ENCODE results near the gene RAB11FIP3. TPM values are rescaled to one million over a fixed set of nuclear protein-coding genes. Genes with fewer than 3 reads are reported as not detected.

The RAB11FIP3 gene, protein sequence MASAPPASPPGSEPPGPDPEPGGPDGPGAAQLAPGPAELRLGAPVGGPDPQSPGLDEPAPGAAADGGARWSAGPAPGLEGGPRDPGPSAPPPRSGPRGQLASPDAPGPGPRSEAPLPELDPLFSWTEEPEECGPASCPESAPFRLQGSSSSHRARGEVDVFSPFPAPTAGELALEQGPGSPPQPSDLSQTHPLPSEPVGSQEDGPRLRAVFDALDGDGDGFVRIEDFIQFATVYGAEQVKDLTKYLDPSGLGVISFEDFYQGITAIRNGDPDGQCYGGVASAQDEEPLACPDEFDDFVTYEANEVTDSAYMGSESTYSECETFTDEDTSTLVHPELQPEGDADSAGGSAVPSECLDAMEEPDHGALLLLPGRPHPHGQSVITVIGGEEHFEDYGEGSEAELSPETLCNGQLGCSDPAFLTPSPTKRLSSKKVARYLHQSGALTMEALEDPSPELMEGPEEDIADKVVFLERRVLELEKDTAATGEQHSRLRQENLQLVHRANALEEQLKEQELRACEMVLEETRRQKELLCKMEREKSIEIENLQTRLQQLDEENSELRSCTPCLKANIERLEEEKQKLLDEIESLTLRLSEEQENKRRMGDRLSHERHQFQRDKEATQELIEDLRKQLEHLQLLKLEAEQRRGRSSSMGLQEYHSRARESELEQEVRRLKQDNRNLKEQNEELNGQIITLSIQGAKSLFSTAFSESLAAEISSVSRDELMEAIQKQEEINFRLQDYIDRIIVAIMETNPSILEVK
- total RNA-seq: 6.5 and 24.7 TPM in 2 replicates

DNA sequence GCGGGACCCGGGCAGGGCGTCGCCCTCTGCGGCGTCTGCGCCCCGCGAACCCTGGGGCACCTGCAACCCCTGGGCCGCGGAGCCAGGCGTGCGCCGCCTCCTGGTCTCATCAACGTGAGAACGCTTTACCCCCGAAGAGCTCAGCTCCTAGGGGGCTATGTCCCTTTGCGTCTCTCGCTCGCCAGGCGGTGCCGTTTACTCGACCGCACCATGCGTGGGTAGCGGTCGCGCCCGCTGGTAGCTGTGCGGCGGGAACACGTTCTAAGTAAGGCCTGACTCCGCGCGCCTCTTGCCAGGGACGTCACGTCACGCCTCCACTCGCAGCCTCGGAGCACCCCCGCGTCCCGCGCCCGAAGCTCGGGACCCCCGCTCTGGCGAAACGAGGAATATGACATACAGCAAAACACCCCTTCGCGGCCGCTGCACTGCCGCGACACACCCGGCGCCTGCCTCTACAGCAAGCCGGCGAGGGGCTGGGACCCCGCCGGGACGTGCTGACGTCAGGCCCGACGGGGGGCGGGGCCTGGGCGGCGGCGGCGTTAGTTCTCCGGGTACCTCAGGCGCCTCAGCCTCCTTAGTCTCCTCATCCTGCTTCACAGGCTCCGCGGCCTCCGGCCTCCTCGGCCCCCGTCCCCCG lies at the start of gene RAB11FIP3:
RAB11FIP3 (plus strand) TSS at position 568 of the 637 bp plus-strand sequence. CDS start 358 bp downstream, outside the sequence.

GRCh38 chr16:381789-382717 lies 43.4 kb upstream of the RAB11FIP3 start, which contains the start of gene PGAP6:
PGAP6 (minus strand) TSS chr16:381978; CDS start chr16:381821, 157 bp downstream.

GRCh38 chr16:397135-397661 lies 28.3 kb upstream of the RAB11FIP3 start, which contains the start of gene NME4:
NME4 (plus strand) TSS chr16:397199; CDS start chr16:397223, 24 bp downstream.

DNA sequence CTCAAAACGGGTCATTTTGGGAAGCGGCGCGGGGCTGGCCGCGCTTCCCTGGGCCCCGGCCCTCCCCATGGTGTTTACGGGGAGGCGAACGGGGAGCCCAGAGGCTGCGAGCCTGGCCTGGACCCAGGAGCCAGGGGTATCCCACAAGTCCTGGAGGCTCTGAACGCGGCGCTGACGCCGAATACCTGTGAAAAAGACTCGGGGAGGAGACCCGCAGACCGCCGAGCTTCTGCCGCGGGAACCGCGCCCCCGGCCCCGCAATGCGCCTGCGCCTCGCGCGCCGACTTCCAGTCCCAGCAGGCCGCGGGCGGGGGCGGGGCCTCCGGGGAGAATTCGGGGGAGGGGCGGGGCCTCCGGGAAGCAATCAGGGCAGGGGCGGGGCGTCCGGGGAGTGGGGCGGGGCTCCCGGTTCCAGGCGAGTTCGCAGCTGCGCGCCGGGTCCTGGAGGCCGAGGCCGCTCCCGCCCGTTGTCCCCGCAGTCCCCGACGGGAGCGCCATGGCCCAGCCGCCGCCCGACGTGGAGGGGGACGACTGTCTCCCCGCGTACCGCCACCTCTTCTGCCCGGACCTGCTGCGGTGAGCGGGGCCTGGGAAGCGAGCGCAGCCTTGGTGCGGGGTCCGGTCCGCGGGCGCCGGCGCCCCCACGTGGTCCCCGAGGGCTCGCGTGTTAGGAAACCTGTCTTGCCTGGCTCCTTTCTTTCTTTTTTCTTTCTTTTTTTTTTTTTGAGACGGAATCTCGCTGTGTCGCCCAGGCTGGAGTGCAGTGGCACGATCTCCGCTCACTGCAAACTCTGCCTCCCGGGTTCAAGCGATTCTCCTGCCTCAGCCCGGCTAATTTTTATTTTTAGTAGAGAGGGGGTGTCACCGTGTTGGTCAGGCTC lies 23.7 kb upstream of the RAB11FIP3 start, which contains the start of gene DECR2:
DECR2 (plus strand) TSS at position 418 of the 881 bp plus-strand sequence; CDS start at position 497, 79 bp downstream.

GRCh38 chr16:527015-527903 lies 101.8 kb downstream of the RAB11FIP3 start, which contains the start of gene CAPN15:
CAPN15 (plus strand) TSS chr16:527712; CDS start chr16:546839, 19,127 bp downstream.

GRCh38 chr16:560204-560700 lies 134.8 kb downstream of the RAB11FIP3 start, which contains the start of gene PRR35:
PRR35 (plus strand) TSS chr16:560394; CDS start chr16:563295, 2,901 bp downstream.

GRCh38 chr16:566475-567372 lies 141.3 kb downstream of the RAB11FIP3 start, which contains the start of gene NHLRC4:
NHLRC4 (plus strand) TSS chr16:567005; CDS start chr16:568048, 1,043 bp downstream.

DNA sequence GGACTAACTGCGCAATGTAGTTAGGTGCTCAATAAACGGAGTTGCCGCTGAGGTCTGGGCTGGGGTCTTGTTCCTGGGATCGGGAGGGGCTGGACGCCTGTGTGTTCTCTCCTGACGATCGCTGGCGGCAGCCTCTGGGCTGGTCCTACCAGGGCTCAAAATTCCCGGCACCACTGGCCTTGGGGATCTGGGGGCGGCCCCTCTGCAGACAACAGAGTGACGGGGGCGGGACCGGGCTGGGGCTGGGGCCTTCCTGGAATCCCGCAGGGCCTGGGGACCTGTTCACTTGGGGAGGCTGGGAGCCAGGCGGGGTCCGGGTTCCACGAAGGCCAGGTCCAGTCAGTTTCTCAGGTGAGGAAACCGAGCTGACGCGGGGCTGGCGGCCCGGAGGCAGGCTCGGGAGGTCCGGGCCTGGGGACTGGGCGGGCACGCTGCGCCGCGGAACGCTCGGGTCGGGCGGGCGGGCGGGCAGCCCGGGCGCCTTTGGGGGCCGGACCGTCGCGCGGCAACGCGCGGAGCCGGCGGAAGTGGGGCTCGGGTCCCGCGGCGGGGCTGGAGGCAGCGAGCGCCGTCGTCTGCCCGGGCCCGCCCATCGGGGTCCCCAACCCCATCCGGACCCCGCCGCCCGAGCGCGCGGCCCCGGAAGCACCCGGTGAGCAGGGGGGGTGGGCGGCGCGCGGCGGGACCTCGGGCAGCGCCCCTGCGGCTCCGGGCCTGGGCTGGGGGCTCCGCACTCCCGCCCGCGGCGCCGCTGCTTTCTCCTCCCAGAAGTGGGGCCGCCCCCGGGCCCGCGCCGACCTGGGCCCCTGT lies 144.2 kb downstream of the RAB11FIP3 start, which contains the start of gene PIGQ:
PIGQ (plus strand) TSS at position 524 of the 810 bp plus-strand sequence. CDS start 4,107 bp downstream, outside the sequence.

Other genes starting within 250 kb of the RAB11FIP3 start
- not detected in 2 replicates for gene HBA1, start 249.0 kb upstream of the RAB11FIP3 start, total RNA-seq
- gene HBQ1, start 245.2 kb upstream of the RAB11FIP3 start, total RNA-seq: not detected in 2 replicates
- gene LUC7L, start 196.2 kb upstream of the RAB11FIP3 start, total RNA-seq: 24.6 and 34.0 TPM in 2 replicates
- 44.1 and 110 TPM in 2 replicates for gene FAM234A, start 190.8 kb upstream of the RAB11FIP3 start, total RNA-seq
- gene RGS11, start 149.7 kb upstream of the RAB11FIP3 start, total RNA-seq: 0.14 TPM in 1 of 2 replicates, not detected in the other
- 0.34 TPM in 1 of 2 replicates, not detected in the other for gene ARHGDIG, start 145.1 kb upstream of the RAB11FIP3 start, total RNA-seq
- 0.34 TPM in 1 of 2 replicates, not detected in the other for gene PDIA2, start 142.5 kb upstream of the RAB11FIP3 start, total RNA-seq
- 33.8 and 66.4 TPM in 2 replicates for gene AXIN1, start 72.9 kb upstream of the RAB11FIP3 start, total RNA-seq
- 46.4 and 98.8 TPM in 2 replicates for gene MRPL28, start 55.1 kb upstream of the RAB11FIP3 start, total RNA-seq
- gene PGAP6, start 43.7 kb upstream of the RAB11FIP3 start, total RNA-seq: 34.9 and 56.9 TPM in 2 replicates
- 23.9 and 52.0 TPM in 2 replicates for gene NME4, start 28.4 kb upstream of the RAB11FIP3 start, total RNA-seq
- 4.8 and 8.5 TPM in 2 replicates for gene DECR2, start 23.8 kb upstream of the RAB11FIP3 start, total RNA-seq
- 30.1 and 60.1 TPM in 2 replicates for gene CAPN15, start 102.1 kb downstream of the RAB11FIP3 start, total RNA-seq
- gene PRR35, start 134.7 kb downstream of the RAB11FIP3 start, total RNA-seq: under 0.01 TPM in 1 of 2 replicates, not detected in the other
- gene NHLRC4, start 141.4 kb downstream of the RAB11FIP3 start, total RNA-seq: 0.14 and 0.68 TPM in 2 replicates
- gene PIGQ, start 144.3 kb downstream of the RAB11FIP3 start, total RNA-seq: 13.7 and 34.0 TPM in 2 replicates
- 14.4 and 18.3 TPM in 2 replicates for gene RAB40C, start 164.4 kb downstream of the RAB11FIP3 start, total RNA-seq
- under 0.01 and 0.71 TPM in 2 replicates for gene WFIKKN1, start 205.3 kb downstream of the RAB11FIP3 start, total RNA-seq
- 57.2 and 62.5 TPM in 2 replicates for gene METTL26, start 210.7 kb downstream of the RAB11FIP3 start, total RNA-seq
- gene MCRIP2, start 216.2 kb downstream of the RAB11FIP3 start, total RNA-seq: 19.8 and 27.0 TPM in 2 replicates
- gene WDR90, start 223.7 kb downstream of the RAB11FIP3 start, total RNA-seq: 4.1 and 13.5 TPM in 2 replicates
- gene RHOT2, start 242.5 kb downstream of the RAB11FIP3 start, total RNA-seq: 47.8 and 49.3 TPM in 2 replicates

Data from nasal cavity respiratory epithelium epithelial cell of viscerocranial mucosa (primary cell).